Vagina (tissue), 2 donors: ENCODE measurements around the gene ARHGAP23. TPM values are rescaled to one million over a fixed set of nuclear protein-coding genes. Genes with fewer than 3 reads are reported as not detected.

Source experiments
- DNase-seq, 2 donors: peaks; one replicate each; pipeline ENCODE4 v3.0.0-alpha.2; 2017; ENCODE audit errors: extremely low spot score in 2 of 2
- H3K27ac ChIP-seq: fragments of 200-600 bp; sonication (generic); one replicate; pipeline ENCODE4 v1.5.1; 2019
- H3K27me3 ChIP-seq: fragments of 200-600 bp; sonication (generic); one replicate; pipeline ENCODE4 v1.5.1; 2019
- H3K36me3 ChIP-seq, 2 donors: fragments of 200-600 bp; sonication (generic); one replicate each; pipeline ENCODE4 v1.5.1; 2017 to 2019
- H3K4me1 ChIP-seq: fragments of 200-600 bp; sonication (generic); one replicate; pipeline ENCODE4 v1.5.1; 2019
- H3K4me3 ChIP-seq, 2 donors: fragments of 200-600 bp; sonication (generic); 1 replicate in 1 of 2; 2 replicates in 1 of 2; pipeline ENCODE4 v1.5.1; 2016 to 2019
- H3K9me3 ChIP-seq: fragments of 200-600 bp; sonication (generic); one replicate; pipeline ENCODE4 v1.5.1; 2019
- POLR2A ChIP-seq, 2 donors: fragments of 450-650 bp; IDR thresholded peaks; one replicate each; pipeline ENCODE4 v1.6.1; 2017; ENCODE audit warnings: antibody characterized with exemption in 2 of 2, mild to moderate bottlenecking in 2 of 2, moderate library complexity in 2 of 2
- POLR2AphosphoS5 ChIP-seq, 2 donors: sonication (generic); formaldehyde crosslinking; IDR thresholded peaks; one replicate each; pipeline ENCODE4 v1.9.0; 2017; ENCODE audit warnings: antibody characterized with exemption in 2 of 2, mild to moderate bottlenecking in 2 of 2, low read depth in 1 of 2; ENCODE audit not compliant: insufficient read depth in 1 of 2
- intact Hi-C: fragments of 100-400 bp; cut with DNase I; formaldehyde crosslinking; loops from one replicate; pipeline ENCODE4 v1.15.1; 2023
- total RNA-seq: library from RNA; depleted of rRNA; stranded (reverse); fragments of >200 nt; gene quantifications from one replicate; pipeline ENCODE4 v1.2.3, GENCODE V29; 2016
- TF ChIP-seq, protein P1 (sequence below), 3 experiments: fragments of 450-650 bp in 2 of 3; fragments of 200-600 bp in 1 of 3; sonication (generic) in 1 of 3; IDR thresholded peaks; one replicate each; pipeline ENCODE4 v1.5.1; 2017 to 2019; ENCODE audit warnings: antibody characterized with exemption in 3 of 3, mild to moderate bottlenecking in 2 of 3, moderate library complexity in 2 of 3

ARHGAP23 gene
- total RNA-seq, 1 donor from 2014 or later, result 70.2 TPM

- Histone ChIP-seq H3K9me3 (no peaks in the 10 kb centered on the region), H3K36me3 (peaks cover 0 to 9% of the 10 kb centered on the region in 2 donors), H3K27me3 (no peaks in the 10 kb centered on the region), H3K4me1 (peaks cover 73% of the 10 kb centered on the region), H3K4me3 (peak overlapping the region; percentile 48 to 60), H3K27ac (peak overlapping the region; percentile 76)
- TF ChIP-seq, protein P1, sequence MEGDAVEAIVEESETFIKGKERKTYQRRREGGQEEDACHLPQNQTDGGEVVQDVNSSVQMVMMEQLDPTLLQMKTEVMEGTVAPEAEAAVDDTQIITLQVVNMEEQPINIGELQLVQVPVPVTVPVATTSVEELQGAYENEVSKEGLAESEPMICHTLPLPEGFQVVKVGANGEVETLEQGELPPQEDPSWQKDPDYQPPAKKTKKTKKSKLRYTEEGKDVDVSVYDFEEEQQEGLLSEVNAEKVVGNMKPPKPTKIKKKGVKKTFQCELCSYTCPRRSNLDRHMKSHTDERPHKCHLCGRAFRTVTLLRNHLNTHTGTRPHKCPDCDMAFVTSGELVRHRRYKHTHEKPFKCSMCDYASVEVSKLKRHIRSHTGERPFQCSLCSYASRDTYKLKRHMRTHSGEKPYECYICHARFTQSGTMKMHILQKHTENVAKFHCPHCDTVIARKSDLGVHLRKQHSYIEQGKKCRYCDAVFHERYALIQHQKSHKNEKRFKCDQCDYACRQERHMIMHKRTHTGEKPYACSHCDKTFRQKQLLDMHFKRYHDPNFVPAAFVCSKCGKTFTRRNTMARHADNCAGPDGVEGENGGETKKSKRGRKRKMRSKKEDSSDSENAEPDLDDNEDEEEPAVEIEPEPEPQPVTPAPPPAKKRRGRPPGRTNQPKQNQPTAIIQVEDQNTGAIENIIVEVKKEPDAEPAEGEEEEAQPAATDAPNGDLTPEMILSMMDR (IDR thresholded peaks at IDR 0.05), result no peak
- TF ChIP-seq POLR2A (IDR thresholded peaks at IDR 0.05) (no peak), POLR2AphosphoS5 (IDR thresholded peaks at IDR 0.05; ENCODE audit: insufficient read depth in 1 of 2, low read depth in 1 of 2) (no peak)
- intact Hi-C loops, result no loop called here
- DNase-seq, result no peak
Observed at GRCh38 chr17:38453951-38454421, 25.7 kb downstream of the ARHGAP23 start.

- Histone ChIP-seq H3K27ac (peak overlapping the region; percentile 76), H3K4me1 (peaks cover 70% of the 10 kb centered on the region), H3K9me3 (no peaks in the 10 kb centered on the region), H3K27me3 (no peaks in the 10 kb centered on the region), H3K36me3 (peaks cover 0 to 15% of the 10 kb centered on the region in 2 donors), H3K4me3 (peak overlapping the region; percentile 48 to 60)
- TF ChIP-seq POLR2A (IDR thresholded peaks at IDR 0.05) (no peak), POLR2AphosphoS5 (IDR thresholded peaks at IDR 0.05; ENCODE audit: insufficient read depth in 1 of 2, low read depth in 1 of 2) (peak; percentile 45 to 78)
- TF ChIP-seq, protein P1 (IDR thresholded peaks at IDR 0.05), result no peak
- intact Hi-C loops, result no loop called here
- no peak for DNase-seq
Observed at GRCh38 chr17:38454532-38454931, 26.3 kb downstream of the ARHGAP23 start.

DNA sequence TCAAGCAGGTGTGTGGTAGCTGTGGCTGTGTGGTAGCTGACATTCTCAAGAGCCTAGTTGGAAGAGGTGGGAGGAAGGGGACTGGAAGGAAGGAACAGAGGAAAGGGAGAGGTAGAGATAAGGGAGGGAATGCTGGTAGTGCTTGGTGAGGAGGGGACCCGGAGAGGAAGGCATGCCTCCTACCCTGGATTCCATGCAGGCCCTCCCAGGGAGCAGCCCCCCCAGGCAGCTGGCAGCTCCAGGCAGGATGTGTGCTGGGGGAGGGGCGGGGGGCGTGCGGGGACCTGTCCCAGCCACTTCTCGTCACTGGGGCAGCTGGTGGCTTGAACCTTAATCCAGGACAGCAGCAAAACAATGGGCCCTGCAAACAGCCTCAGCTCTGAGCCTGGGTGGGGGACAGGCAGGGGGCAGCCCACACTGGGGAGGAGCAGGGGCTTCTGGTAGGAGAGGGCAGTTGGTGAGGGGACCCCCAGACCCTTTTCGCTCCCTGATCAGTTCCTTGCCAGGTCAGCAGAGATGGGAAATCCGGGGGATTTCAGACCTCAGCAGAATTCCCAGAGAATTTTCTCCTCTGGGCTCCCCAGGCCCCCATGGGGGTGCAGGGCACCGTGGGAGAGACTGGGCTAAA is 27.1 kb downstream of the ARHGAP23 start:
- intact Hi-C loops, result no loop called here
- no peak for TF ChIP-seq POLR2AphosphoS5 (IDR thresholded peaks at IDR 0.05; ENCODE audit: insufficient read depth in 1 of 2, low read depth in 1 of 2)
- TF ChIP-seq, protein P1 (IDR thresholded peaks at IDR 0.05), result no peak
- TF ChIP-seq POLR2A (IDR thresholded peaks at IDR 0.05), result no peak
- no peak overlapping the region for H3K4me3 ChIP-seq
- no peak for DNase-seq
- peak overlapping the region; percentile 76 for H3K27ac ChIP-seq
- no peaks in the 10 kb centered on the region for H3K27me3 ChIP-seq
- peaks cover 0 to 19% of the 10 kb centered on the region in 2 donors for H3K36me3 ChIP-seq
- H3K4me1 ChIP-seq, result peaks cover 65% of the 10 kb centered on the region
- no peaks in the 10 kb centered on the region for H3K9me3 ChIP-seq

- H3K9me3 ChIP-seq, result no peaks in the 10 kb centered on the region
- H3K4me1 ChIP-seq, result peaks cover 56% of the 10 kb centered on the region
- TF ChIP-seq POLR2AphosphoS5 (IDR thresholded peaks at IDR 0.05; ENCODE audit: insufficient read depth in 1 of 2, low read depth in 1 of 2) (no peak), POLR2A (IDR thresholded peaks at IDR 0.05) (no peak)
- TF ChIP-seq, protein P1 (IDR thresholded peaks at IDR 0.05), result no peak
- intact Hi-C loops, result no loop called here
- H3K27me3 ChIP-seq, result no peaks in the 10 kb centered on the region
- no peak overlapping the region for H3K4me3 ChIP-seq
- peaks cover 0 to 25% of the 10 kb centered on the region in 2 donors for H3K36me3 ChIP-seq
- H3K27ac ChIP-seq, result peak overlapping the region; percentile 76
- no peak for DNase-seq
Observed at GRCh38 chr17:38456031-38456815, 28.0 kb downstream of the ARHGAP23 start.
